Measurements from ENCODE around the gene TMTC1. TPM values are rescaled to one million over a fixed set of nuclear protein-coding genes. Genes with fewer than 3 reads are reported as not detected.

TMTC1 gene
- total and polyA plus RNA-seq, 3 donors from 2014 or later = 8.4 to 13.6 (median 11.5) TPM

DNA sequence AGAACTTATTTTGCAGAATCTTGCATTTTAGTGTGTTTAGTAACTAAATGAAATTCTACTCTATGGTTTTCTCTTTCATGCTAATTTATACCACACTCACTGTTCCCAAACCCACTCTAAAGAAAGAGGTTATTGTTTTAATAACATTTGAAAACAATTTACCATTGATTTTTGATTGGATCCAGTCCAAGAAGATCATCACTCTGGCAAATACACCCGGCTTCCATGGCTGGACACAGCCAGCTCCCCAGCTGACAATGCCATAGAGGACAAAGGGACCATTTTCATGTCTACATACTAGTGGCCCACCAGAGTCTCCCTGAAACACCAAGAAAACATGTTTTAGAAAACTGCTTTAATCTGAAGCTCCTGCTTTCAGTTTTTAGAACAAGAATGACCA lies 328.7 kb downstream of the TMTC1 start:
- Histone ChIP-seq H3K27me3 (no peaks in the 10 kb centered on the region), H3K4me3 (no peak overlapping the region), H3K9me3 (no peaks in the 10 kb centered on the region), H3K36me3 (ENCODE audit: low read depth, missing control alignments) (no peaks in the 10 kb centered on the region), H3K27ac (no peak overlapping the region), H3K4me1 (no peaks in the 10 kb centered on the region)
- WGBS, 2 donors = 44 to 61% methylated on average over 1 of the region's 1 CpG
- TF ChIP-seq, protein P1, sequence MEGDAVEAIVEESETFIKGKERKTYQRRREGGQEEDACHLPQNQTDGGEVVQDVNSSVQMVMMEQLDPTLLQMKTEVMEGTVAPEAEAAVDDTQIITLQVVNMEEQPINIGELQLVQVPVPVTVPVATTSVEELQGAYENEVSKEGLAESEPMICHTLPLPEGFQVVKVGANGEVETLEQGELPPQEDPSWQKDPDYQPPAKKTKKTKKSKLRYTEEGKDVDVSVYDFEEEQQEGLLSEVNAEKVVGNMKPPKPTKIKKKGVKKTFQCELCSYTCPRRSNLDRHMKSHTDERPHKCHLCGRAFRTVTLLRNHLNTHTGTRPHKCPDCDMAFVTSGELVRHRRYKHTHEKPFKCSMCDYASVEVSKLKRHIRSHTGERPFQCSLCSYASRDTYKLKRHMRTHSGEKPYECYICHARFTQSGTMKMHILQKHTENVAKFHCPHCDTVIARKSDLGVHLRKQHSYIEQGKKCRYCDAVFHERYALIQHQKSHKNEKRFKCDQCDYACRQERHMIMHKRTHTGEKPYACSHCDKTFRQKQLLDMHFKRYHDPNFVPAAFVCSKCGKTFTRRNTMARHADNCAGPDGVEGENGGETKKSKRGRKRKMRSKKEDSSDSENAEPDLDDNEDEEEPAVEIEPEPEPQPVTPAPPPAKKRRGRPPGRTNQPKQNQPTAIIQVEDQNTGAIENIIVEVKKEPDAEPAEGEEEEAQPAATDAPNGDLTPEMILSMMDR (IDR thresholded peaks at IDR 0.05) = no peak
- no peak for DNase-seq
- intact Hi-C loops (cut with DNase I; ENCODE audit: low total_unique reads) = no loop called here

DNA sequence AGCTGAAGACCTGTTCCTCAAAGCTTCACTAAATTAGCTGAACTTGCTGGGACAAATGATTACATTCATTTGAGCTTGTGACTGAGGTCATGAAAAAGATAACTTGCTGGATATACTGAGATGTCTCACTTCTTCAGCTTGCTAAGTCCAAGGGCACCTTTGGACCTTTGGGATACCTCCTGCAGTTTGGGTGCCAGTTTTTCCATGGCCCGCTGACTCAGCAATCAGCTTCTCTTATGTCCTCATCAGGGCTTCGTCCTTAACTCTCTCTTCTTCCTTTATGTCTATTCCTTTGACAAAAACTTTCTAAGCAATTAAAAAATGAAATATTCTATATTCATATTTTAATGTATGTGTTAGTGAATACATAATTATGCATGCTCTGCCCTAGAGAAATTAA lies 331.9 kb downstream of the TMTC1 start:
- intact Hi-C loops (cut with DNase I; ENCODE audit: low total_unique reads) = no loop called here
- DNase-seq = no peak
- H3K4me3 ChIP-seq = no peak overlapping the region

More for the DNA sequence above, 331.9 kb downstream of the TMTC1 start:
- TF ChIP-seq POLR2A (IDR thresholded peaks at IDR 0.05) = no peak
- TF ChIP-seq, protein P1 (IDR thresholded peaks at IDR 0.05) = no peak
- Histone ChIP-seq H3K27me3 (no peaks in the 10 kb centered on the region), H3K4me1 (no peaks in the 10 kb centered on the region), H3K9me3 (no peaks in the 10 kb centered on the region), H3K36me3 (ENCODE audit: low read depth, missing control alignments) (no peaks in the 10 kb centered on the region), H3K27ac (no peak overlapping the region)
- 90 to 92% methylated on average over 2 of the region's 2 CpGs for WGBS, 2 donors
